Measurements from ENCODE around the gene RCC1.
"Not testable (repeated sequence)": the region's sequence is repeated elsewhere in the genome, so short reads cannot be mapped to it uniquely, and the experiment has no call there.

RCC1 gene

GRCh38 chr1:28551381-28551780, 45.5 kb downstream of the RCC1 start:
- DNase-seq, result no peak

- peak; percentile 97 for DNase-seq
Observed at GRCh38 chr1:28552758-28553663, 47.2 kb downstream of the RCC1 start, which contains the start of gene TRNAU1AP. TRNAU1AP (plus strand) TSS chr1:28553085; CDS start chr1:28553111, 26 bp downstream.

DNA sequence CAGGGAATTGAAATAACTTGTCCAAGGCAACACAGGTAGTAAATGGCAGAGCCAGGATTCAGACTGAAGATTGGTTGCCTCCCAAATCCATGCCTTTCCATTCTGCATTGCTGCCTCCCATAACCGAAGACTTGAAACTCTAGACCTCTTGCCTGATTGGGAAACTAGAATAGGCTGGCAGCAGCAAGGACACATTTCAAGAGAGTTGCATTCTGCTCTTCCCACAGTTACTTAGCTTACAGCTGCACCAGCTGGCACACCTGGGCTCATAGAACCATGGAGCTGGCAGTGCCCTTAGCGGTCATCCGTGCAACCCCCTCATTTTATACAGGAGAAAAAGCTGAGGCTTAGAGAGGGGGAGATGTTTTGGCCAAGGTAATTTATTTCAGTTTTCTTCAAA, 55.0 kb downstream of the RCC1 start:
- no peak for DNase-seq

- DNase-seq, result no peak
Observed at GRCh38 chr1:28564310-28564709, 58.5 kb downstream of the RCC1 start.

GRCh38 chr1:28565040-28565439, 59.2 kb downstream of the RCC1 start:
- no peak for DNase-seq

GRCh38 chr1:28565726-28566125, 59.9 kb downstream of the RCC1 start:
- no peak for DNase-seq

GRCh38 chr1:28566931-28567330, 61.1 kb downstream of the RCC1 start:
- DNase-seq, result no peak

DNA sequence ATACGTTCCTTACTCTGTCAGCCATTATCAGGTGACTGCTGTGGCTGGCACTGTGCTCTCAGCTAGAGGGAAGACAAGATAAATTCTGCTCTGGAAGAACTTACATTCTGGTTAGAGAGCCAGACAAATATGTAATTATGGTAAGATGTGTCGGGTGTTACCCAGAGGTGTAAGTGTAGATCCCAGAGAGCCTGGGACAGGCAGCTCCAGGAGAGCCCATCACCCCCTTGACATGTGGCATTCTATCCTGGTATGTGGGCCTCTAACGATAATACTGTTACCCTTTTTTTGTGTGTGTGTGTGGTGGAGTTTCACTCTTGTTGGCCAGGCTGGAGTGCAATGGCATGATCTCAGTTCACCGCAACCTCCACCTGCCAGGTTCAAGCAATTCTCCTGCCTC, 66.1 kb downstream of the RCC1 start:
- DNase-seq, result no peak

DNA sequence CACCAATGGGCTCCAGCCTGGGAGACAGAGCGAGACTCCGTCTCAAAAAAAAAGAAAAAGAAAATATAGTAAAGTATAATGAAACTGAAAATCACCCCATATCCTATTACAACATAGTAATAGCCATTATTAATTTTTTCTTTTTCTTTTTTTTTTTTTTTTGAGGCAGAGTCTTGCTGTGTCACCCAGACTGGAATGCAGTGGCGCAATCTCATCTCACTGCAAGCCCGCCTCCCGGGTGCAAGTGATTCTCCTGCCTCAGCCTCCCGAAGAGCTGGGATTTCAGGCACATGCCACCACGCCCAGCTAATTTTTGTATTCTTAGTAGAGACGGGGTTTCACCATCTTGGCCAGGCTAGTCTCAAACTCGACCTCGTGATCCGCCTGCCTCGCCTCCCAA, 67.0 kb downstream of the RCC1 start:
- not testable (repeated sequence) for DNase-seq

GRCh38 chr1:28573564-28573963, 67.7 kb downstream of the RCC1 start:
- no peak for DNase-seq

GRCh38 chr1:28577052-28577678, 71.3 kb downstream of the RCC1 start:
- no peak for DNase-seq

GRCh38 chr1:28577738-28578536, 72.1 kb downstream of the RCC1 start:
- DNase-seq, result no peak

GRCh38 chr1:28578696-28579218, 72.9 kb downstream of the RCC1 start:
- no peak for DNase-seq

DNA sequence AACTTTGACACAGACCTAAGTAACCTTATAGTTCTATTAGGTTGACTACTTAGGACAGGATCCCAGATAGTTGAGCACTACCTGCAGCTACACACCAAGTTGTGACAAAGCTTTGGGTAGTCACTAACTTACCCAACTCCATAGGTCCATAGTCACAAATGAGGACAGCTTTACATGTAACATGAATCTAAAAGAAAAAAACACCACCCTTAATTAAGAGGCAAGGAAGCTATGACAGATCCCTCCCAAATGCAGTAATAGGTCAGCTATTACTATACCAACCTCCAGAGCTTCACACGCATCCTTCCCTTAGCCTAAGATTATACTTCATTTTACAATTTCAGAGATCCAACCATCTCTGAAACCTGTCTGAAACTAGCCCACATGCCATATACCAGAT, 73.6 kb downstream of the RCC1 start:
- DNase-seq, result no peak

DNA sequence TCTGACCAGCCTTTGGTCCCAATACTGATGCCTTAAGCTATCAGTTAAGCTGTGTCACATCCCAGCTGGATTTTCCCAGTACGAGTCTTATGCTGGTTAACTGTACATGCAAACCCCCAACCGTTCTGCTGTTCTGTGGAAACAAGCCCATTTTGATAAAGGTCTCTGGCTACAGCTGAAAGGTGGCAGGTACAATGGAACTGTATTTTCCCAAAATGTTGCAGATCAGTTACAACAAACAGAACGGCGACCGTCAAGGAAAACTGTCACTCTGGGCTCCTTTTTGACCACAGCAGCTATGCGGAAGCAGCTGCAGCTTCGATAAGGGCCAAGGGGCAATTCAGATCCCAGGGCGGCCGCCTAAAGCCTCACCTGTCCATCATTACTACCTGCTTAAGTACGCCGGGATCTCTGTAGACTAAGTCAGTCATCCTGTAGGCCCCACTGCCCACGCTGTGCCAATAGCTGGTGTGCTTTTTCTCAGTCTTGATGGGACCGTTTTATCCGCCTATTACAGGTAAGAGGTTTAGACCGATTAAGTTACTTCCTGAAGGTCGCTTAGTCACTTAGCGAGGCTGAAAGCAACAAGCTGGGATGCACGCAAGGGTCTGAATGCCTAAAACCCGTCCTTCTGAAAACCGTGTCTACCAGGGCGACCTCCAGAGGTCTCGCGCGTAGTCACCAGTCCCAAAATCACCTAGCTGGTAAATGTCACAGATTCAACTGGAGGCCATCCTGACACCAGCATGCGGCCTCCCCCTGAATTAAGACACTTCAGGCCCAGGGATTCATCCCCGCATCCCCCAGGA, 75.1 kb downstream of the RCC1 start:
- DNase-seq, result no peak

GRCh38 chr1:28581531-28582247, 75.8 kb downstream of the RCC1 start:
- DNase-seq, result peak; percentile 98

GRCh38 chr1:28582248-28582615, 76.4 kb downstream of the RCC1 start:
- DNase-seq, result no peak

GRCh38 chr1:28586585-28587391, 80.9 kb downstream of the RCC1 start:
- DNase-seq, result not testable (repeated sequence)
